Suprapubic skin (tissue), 4 donors: ENCODE measurements around the gene ZNF570. TPM values are rescaled to one million over a fixed set of nuclear protein-coding genes. Genes with fewer than 3 reads are reported as not detected.

ENCODE experiments used
- DNase-seq, 2 donors: peaks; one replicate each; pipeline ENCODE4 v3.0.0-alpha.2; 2019; ENCODE audit warnings: low spot score in 2 of 2
- H3K27ac ChIP-seq: fragments of 200-600 bp; sonication (generic); one replicate; pipeline ENCODE4 v1.5.1; 2019
- H3K27me3 ChIP-seq: fragments of 200-600 bp; sonication (generic); one replicate; pipeline ENCODE4 v1.5.1; 2019
- H3K36me3 ChIP-seq: fragments of 200-600 bp; sonication (generic); one replicate; pipeline ENCODE4 v1.5.1; 2019
- H3K4me1 ChIP-seq: fragments of 200-600 bp; sonication (generic); one replicate; pipeline ENCODE4 v1.5.1; 2019
- H3K4me3 ChIP-seq: fragments of 200-600 bp; sonication (generic); one replicate; pipeline ENCODE4 v1.5.1; 2019; ENCODE audit warnings: mild to moderate bottlenecking
- H3K9me3 ChIP-seq: fragments of 200-600 bp; sonication (generic); one replicate; pipeline ENCODE4 v1.5.1; 2019
- EP300 ChIP-seq: sonication (generic); formaldehyde crosslinking; IDR thresholded peaks from one replicate; pipeline ENCODE4 v1.6.1; 2017; ENCODE audit warnings: antibody characterized with exemption
- POLR2A ChIP-seq, 2 donors: fragments of 450-650 bp; IDR thresholded peaks; one replicate each; pipeline ENCODE4 v1.6.1; 2017; ENCODE audit warnings: antibody characterized with exemption in 2 of 2, mild to moderate bottlenecking in 2 of 2, moderate library complexity in 2 of 2
- POLR2AphosphoS5 ChIP-seq, 3 donors: sonication (generic); formaldehyde crosslinking; IDR thresholded peaks; one replicate each; pipeline ENCODE4 v1.6.1; 2017; ENCODE audit warnings: antibody characterized with exemption in 3 of 3
- WGBS: methylation state at CpG from one replicate; pipeline ENCODE4 v1.1.5; 2018; 5-methylcytosine and 5-hydroxymethylcytosine counted together
- total RNA-seq, 4 donors: library from RNA; depleted of rRNA; stranded (reverse); fragments of >200 nt; gene quantifications; one replicate each; pipeline ENCODE4 v1.1.0, GENCODE V29; 2016
- TF ChIP-seq, protein P1 (sequence below), 2 donors: fragments of 200-600 bp in 1 of 2; fragments of 450-650 bp in 1 of 2; sonication (generic) in 1 of 2; IDR thresholded peaks; one replicate each; pipeline ENCODE4 v1.5.1; 2016 to 2019; ENCODE audit warnings: antibody characterized with exemption in 2 of 2, mild to moderate bottlenecking in 1 of 2, moderate library complexity in 1 of 2

ZNF570 gene
- total RNA-seq, 4 donors from 2014 or later = 2.4 to 9.5 (median 3.9) TPM

DNA sequence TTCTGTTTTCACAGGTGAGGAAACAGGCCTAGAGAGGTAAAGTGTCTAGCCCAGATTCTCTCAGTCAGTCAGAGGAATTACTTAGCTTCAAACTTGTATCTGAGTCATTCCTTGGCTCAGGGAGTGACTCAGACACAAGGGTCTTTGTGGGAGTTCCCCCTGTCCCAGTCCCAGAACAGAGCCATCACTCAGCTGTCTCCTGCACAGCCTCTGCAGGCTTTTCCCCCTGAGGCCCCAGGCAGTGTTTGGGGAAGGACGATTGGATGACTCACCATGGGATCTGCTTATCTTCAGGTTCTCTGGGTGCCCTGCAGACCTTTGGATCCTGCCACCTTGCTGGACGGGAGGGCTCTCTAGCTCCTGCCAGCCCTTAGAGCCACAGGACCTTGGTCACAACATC, 50.7 kb downstream of the ZNF570 start:
- H3K9me3 ChIP-seq = peaks cover 44% of the 10 kb centered on the region
- no peak overlapping the region for H3K27ac ChIP-seq
- no peak for DNase-seq
- H3K36me3 ChIP-seq = peaks cover 72% of the 10 kb centered on the region
- no peak for TF ChIP-seq POLR2AphosphoS5 (IDR thresholded peaks at IDR 0.05)
- no peak for TF ChIP-seq EP300
- no peak for TF ChIP-seq POLR2A (IDR thresholded peaks at IDR 0.05)
- TF ChIP-seq, protein P1, sequence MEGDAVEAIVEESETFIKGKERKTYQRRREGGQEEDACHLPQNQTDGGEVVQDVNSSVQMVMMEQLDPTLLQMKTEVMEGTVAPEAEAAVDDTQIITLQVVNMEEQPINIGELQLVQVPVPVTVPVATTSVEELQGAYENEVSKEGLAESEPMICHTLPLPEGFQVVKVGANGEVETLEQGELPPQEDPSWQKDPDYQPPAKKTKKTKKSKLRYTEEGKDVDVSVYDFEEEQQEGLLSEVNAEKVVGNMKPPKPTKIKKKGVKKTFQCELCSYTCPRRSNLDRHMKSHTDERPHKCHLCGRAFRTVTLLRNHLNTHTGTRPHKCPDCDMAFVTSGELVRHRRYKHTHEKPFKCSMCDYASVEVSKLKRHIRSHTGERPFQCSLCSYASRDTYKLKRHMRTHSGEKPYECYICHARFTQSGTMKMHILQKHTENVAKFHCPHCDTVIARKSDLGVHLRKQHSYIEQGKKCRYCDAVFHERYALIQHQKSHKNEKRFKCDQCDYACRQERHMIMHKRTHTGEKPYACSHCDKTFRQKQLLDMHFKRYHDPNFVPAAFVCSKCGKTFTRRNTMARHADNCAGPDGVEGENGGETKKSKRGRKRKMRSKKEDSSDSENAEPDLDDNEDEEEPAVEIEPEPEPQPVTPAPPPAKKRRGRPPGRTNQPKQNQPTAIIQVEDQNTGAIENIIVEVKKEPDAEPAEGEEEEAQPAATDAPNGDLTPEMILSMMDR (IDR thresholded peaks at IDR 0.05) = no peak
- H3K27me3 ChIP-seq = no peaks in the 10 kb centered on the region
- WGBS = 52% methylated on average over 2 of the region's 2 CpGs
- H3K4me3 ChIP-seq = no peak overlapping the region
- H3K4me1 ChIP-seq = no peaks in the 10 kb centered on the region

DNA sequence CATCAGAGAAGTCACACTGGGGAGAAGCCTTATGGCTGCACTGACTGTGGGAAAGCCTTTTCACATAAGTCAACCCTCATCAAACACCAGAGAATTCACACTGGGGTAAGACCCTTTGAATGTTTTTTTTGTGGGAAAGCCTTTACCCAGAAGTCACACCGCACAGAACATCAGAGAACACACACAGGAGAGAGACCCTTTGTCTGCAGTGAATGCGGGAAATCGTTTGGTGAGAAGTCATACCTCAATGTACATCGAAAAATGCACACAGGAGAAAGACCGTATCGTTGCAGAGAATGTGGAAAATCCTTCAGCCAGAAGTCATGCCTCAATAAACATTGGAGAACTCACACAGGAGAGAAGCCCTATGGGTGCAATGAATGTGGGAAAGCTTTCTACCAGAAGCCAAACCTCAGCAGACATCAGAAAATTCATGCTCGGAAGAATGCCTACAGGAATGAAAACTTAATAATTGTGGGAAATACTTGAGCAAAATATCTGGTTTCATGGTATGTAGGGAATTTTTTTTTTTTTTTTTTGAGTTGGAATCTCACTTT, 68.3 kb downstream of the ZNF570 start:
- Histone ChIP-seq H3K27me3 (no peaks in the 10 kb centered on the region), H3K4me3 (no peak overlapping the region), H3K36me3 (peaks cover 50% of the 10 kb centered on the region), H3K27ac (no peak overlapping the region), H3K4me1 (no peaks in the 10 kb centered on the region), H3K9me3 (peaks cover 60% of the 10 kb centered on the region)
- 95% methylated on average over 7 of the region's 7 CpGs for WGBS
- DNase-seq = no peak
- TF ChIP-seq POLR2A (IDR thresholded peaks at IDR 0.05) (no peak), POLR2AphosphoS5 (IDR thresholded peaks at IDR 0.05) (no peak), EP300 (no peak)
- TF ChIP-seq, protein P1 (IDR thresholded peaks at IDR 0.05) = no peak

Other genes with a start within 250 kb of the ZNF570 start
- gene ZNF527, start 98.3 kb upstream of the ZNF570 start, total RNA-seq = 10 to 100 TPM in 1 of 4 donors, 1 to 10 TPM in 3; 2.9 to 10.5 (median 5.6) TPM
- gene ZNF569, start 1.9 kb upstream of the ZNF570 start, total RNA-seq = 1 to 10 TPM; 2.7 to 7.8 (median 4.6) TPM
- 1 to 10 TPM; 1.8 to 9.2 (median 6.0) TPM for gene ZNF793, start 37.6 kb downstream of the ZNF570 start, total RNA-seq
- 10 to 100 TPM in 1 of 4 donors, 1 to 10 TPM in 3; 2.7 to 42.1 (median 6.4) TPM for gene ZNF571, start 125.4 kb downstream of the ZNF570 start, total RNA-seq
- 1 to 10 TPM in 3 of 4 donors, under 1 TPM in 1; 0.73 to 3.9 (median 3.5) TPM for gene ZNF540, start 125.5 kb downstream of the ZNF570 start, total RNA-seq
- 10 to 100 TPM in 3 of 4 donors, 1 to 10 TPM in 1; 7.9 to 15.1 (median 11.6) TPM for gene ZFP30, start 186.1 kb downstream of the ZNF570 start, total RNA-seq